ENCODE data around the gene GATB.

DNA sequence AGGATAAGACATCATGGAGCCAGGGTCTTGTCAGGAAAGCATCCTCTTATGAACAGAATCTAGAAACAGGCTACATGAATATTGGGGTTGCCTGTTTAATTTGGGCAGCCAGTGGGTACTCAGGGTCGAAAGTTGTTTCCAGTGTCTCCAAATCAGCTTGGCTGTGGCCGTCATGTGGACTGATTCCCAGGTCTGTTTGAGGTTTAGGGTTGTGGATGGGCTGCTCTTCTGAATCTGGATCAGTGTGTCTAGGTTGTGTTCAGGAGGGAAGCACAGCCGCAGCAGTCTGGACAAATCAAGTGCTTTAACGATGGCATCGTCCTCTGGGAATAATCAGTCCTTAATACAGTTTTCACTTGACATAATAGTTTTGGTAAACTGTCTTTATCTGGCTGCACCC lies 94.3 kb downstream of the GATB start:
- TF ChIP-seq, protein P1, sequence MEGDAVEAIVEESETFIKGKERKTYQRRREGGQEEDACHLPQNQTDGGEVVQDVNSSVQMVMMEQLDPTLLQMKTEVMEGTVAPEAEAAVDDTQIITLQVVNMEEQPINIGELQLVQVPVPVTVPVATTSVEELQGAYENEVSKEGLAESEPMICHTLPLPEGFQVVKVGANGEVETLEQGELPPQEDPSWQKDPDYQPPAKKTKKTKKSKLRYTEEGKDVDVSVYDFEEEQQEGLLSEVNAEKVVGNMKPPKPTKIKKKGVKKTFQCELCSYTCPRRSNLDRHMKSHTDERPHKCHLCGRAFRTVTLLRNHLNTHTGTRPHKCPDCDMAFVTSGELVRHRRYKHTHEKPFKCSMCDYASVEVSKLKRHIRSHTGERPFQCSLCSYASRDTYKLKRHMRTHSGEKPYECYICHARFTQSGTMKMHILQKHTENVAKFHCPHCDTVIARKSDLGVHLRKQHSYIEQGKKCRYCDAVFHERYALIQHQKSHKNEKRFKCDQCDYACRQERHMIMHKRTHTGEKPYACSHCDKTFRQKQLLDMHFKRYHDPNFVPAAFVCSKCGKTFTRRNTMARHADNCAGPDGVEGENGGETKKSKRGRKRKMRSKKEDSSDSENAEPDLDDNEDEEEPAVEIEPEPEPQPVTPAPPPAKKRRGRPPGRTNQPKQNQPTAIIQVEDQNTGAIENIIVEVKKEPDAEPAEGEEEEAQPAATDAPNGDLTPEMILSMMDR (IDR thresholded peaks at IDR 0.05; ENCODE audit: poor library complexity) = no peak
- TF ChIP-seq EZH2phosphoT487 (IDR thresholded peaks at IDR 0.05; ENCODE audit: low read depth, severe bottlenecking, unreplicated experiment) (no peak), EZH2 (IDR thresholded peaks at IDR 0.05; ENCODE audit: borderline replicate concordance) (no peak)

Data from hepatocyte (in vitro differentiated cells).